T47D (cell line): ENCODE measurements around the gene BPNT1.
"Not testable (repeated sequence)": the region's sequence is repeated elsewhere in the genome, so short reads cannot be mapped to it uniquely, and the experiment has no call there.

Experiments used
- DNase-seq, 2 experiments: peaks; one replicate each; pipeline versions ENCODE4 v3.0.0 to v3.0.0-alpha.2; 2011 to 2012; ENCODE audit warnings: low read depth in 1 of 2, low spot score in 1 of 2
- JUND ChIP-seq: IDR thresholded peaks from 2 replicates; pipeline ENCODE4 v1.6.1; 2012; ENCODE audit warnings: low read depth
- in situ Hi-C: cut with HindIII; loops from 2 replicates; pipeline ENCODE4 v1.10.0; 2016; ENCODE audit warnings: low sequenced_read_pairs, low pct_unique_long_range_greater_than_20kb

The BPNT1 gene, protein sequence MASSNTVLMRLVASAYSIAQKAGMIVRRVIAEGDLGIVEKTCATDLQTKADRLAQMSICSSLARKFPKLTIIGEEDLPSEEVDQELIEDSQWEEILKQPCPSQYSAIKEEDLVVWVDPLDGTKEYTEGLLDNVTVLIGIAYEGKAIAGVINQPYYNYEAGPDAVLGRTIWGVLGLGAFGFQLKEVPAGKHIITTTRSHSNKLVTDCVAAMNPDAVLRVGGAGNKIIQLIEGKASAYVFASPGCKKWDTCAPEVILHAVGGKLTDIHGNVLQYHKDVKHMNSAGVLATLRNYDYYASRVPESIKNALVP

DNA sequence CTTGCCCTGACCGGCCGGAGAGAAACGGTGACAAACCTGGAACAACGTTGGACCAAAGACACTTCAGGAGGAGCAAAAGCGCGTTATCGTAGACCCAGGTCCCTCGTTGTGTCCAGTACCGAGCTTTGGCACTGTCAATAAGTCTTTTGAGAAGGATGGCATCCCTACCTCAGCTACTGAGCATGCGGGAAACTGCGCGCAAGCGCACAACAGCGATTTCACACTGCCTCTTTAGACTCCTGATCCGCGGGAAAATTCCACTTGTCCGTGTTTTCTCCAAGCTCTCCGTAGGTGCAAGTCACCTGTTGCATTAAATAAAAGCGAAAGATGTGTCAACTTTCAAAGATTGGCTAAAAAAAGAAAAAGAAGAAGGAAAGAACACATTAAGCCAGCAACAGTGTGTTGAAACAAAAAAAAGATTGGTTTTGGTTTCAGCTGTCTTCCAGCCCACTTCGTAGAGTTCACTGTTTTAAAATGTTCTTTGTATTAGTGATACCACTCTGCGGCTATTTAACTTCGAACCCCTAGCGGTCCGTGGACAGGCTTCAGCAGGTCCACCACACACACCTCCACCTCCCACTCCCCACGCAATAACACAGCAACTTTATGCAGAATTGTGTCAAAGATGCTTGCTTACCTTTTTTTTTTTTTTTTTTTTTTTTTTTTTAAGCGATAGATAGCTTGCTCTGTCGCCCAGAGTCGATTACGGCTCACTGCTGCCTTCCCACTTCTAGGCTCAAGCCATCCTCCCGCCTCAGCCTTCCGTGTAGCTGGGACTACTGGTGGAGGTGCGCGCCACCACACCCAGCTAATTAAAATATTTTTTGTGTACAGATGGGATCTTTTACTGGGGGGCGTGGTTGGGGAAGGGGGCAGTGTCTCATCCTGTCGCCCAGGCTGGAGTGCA lies at the start of gene BPNT1:
BPNT1 (minus strand) TSS at position 139 of the 907 bp plus-strand sequence. CDS start 9,942 bp downstream, outside the sequence.
- peak; percentile 82 to 99 for DNase-seq
- in situ Hi-C loops: no loop called here
- TF ChIP-seq JUND: peak; percentile 84

DNA sequence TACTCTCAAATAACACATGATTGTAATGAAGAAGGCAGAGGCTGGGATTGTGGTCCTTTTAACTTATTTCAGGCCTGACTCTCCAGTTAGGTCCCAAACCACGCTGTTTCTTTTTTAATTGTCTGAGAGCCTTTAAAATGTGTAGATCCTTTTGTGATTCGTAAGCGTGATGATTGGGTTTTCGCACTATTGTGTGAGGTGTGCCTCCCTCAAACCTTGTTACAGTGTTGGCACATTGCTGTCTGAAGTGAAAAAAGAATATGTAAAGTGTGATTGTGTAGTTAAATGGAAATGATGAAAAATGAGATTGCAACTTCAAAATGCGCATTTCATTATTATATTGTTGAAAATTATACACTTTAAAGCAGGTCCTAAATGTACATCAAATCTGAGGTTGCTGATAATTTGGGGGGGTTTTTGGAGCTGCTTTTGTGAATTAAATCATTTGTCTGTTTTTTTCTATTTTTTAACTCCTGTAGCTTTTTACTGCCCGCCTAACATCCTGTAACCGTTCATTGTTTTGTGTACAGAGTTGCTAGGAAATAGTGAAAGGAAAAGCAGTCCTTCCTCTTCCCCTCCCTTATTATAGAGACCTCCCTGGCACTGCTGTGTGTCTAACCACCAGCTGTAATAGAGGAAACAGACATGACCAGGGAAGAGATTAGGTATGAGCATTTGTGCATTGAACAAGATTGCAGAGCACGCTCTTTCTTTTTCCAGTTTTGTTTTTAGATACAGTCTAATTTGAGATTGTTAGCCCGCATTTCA lies 47.6 kb upstream of the BPNT1 start:
- TF ChIP-seq JUND: no peak
- DNase-seq: no peak

DNA sequence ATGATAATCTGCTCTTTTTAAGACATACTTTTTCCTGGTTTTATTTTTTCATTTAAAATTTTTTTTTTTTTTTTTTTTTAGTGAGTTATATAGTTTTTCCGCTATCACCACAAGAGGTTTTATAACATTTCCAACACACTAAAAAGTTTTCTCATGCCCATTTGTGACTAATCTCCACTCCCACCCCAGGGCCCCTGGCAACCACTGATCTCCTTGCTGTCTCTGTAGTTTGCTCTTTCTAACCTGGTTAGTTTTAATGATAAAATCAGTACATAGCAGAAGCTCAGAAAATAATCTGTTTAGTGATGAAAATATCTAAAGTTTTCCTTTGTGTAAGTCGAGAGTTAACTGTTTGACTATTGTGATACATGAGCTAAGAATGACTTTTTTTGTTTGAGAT lies 46.2 kb upstream of the BPNT1 start:
- DNase-seq: no peak
- in situ Hi-C loops: no loop called here
- TF ChIP-seq JUND: no peak

More for the DNA sequence above, 47.6 kb upstream of the BPNT1 start:
- in situ Hi-C loops: no loop called here

DNA sequence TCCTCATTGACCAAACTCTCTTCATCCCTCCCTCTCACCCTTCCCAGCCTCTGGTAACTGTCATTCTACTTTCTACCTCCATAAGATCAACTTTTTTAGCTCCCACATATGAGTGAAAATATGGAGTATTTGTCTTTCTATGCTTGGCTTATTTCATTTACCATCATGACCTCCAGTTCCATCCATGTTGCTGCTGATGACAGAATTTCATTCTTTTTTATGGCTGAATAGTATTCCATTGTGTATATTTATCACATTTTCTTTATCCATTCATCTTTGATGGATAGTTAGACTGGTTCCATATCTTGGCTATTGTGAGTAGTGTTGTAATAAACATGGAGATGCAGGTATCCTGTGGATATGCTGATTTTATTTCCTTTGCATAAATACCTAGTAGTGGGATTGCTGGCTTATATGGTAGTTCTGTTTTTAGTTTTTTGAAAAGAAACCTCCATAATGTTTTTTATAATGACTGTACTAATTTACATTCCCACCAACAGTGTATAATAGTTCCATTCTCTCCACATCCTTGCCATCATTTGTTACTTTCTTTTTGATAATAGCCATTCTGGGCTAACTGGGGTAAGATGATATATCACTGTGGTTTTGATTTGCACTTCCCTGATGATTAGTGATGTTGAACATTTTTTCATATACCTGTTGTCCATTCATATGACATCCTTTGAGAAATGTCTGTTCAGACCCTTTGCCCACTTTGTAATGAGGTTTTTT lies 40.1 kb upstream of the BPNT1 start:
- DNase-seq: no peak
- in situ Hi-C loops: no loop called here
- TF ChIP-seq JUND: no peak

DNA sequence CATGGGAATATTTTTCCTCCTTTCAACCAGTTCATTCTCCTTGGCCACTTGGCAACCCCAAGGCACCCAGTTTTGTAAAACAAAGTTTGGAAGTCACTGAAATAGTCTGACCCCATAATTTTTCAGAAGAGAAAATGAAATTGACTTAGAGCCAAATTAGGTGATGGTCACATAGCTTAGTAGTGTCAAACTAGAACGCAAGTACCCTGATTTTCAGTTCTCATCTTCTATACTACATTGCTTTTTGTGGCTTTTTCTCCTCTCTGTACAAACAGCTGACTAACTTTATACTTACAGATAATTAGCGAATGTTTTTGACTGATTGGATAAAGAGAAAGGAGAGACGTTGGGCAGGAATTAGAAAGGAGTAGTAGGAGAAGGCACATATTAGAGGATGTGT lies 37.5 kb upstream of the BPNT1 start:
- in situ Hi-C loops: no loop called here
- no peak for DNase-seq
- TF ChIP-seq JUND: no peak

DNA sequence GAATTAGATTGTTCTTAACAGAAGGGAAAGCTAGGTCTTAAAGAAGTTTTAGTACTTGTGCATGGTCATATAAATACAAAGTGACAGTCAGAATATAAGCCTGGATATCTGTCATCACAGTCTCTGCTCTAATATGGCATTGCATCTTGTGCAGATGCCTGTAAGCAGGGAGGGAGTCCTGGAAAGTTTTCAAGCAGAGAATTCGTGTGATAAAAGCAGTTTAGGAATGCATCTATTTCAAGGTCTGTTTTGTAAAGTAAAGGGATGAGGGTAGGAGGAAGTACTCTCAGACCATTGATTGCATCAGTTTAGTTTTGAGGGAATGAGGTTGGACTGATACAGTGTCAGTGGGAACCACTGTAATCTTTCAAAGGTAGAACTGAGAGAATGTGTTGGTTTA lies 35.0 kb upstream of the BPNT1 start:
- DNase-seq: no peak
- TF ChIP-seq JUND: no peak
- in situ Hi-C loops: no loop called here

DNA sequence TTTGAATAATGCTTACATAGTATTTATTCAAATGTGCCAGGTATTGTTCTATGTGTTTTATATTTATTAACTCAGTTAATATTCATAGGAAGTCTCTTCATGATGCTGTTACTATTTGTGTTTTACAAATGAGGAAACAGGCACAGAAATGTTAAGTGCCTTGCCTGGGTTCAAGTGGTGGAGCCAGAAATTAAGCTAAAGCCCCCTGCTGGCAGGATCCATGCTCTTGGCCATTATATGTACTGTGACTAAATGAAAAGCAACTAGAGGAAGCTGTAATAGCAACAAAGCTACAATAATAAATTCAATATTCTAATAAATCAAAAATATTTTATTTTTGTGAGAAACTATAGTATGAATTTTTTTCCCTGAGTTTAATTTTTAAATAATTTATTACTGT lies 34.3 kb upstream of the BPNT1 start:
- peak in 1 of 2 experiments; percentile 42 for DNase-seq
- no peak for TF ChIP-seq JUND
- in situ Hi-C loops: no loop called here

DNA sequence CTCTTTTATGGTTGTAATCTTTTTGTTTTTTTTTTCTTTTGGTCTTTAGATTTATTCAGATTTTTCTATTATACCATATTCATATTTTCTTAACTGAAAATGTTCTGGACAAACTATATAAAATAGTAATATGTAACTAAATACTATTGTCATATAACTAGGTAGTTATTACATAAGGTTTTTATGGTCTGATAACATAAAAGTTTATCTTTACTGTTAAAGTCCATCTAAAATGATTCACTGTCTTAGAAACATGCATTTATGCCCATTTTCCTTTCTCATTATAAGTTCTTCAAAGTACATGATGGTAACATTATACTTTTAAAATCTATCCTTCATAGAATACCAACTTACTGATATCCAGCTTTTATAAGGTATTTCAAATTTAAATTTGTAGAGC lies 33.5 kb upstream of the BPNT1 start:
- no peak for DNase-seq
- TF ChIP-seq JUND: no peak
- in situ Hi-C loops: no loop called here

DNA sequence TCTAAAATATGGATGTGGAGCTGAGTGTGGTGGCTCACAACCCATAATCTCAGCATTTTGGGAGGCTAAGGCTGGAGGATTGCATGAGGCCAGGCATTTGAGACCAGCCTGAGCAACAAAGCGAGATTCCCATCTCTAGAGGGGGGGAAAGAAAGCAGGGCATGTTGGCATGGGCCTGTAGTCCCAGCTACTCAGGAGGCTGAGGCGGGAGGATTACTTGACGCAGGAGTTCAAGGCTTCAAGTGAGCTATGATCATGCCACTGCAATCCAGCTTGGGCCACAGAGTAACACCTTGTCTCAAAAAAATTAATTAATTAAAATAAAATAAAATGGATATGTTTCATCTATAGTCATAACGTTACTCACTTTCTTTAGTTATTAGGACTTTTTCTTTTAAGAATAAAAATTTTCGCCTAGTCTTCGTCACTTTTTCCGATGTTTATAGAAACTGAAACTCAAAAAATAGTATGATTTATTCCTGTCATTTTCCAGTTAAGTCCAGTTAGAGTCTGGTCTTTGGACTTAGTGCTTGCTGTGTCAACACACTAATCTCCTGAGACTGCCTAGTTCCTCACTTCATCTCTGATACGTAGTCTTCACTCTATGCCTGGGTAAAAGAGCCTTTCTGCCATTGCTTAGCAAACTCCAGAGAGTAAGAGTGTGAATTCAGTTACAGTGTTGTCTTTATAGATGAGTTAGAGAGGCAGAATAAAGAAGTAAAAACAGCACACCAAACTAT lies 32.4 kb upstream of the BPNT1 start:
- TF ChIP-seq JUND: no peak
- peak in 1 of 2 experiments; percentile 1 for DNase-seq
- in situ Hi-C loops: no loop called here

DNA sequence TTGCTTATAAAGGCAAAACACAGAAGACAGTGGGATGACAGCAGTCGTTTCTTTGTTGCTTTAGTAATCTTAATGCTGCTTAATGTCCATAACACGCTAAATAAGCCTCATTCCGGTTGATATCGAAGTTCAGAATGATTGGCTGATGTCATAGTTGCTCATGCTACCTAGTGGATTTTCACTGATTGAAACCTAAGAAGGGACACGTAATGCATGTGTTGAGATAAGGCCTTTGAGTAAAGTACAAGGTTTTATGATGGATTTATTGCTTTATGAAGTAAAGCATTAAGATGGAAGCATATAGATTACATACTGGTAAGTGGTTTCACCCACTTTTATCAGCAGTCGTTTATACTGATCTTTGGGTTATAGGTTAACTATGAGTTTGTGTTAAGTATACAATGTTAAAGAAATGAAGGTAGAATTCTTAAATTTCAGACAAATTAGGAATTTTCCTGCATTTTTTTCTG lies 29.5 kb upstream of the BPNT1 start:
- DNase-seq: no peak
- no peak for TF ChIP-seq JUND
- in situ Hi-C loops: no loop called here

DNA sequence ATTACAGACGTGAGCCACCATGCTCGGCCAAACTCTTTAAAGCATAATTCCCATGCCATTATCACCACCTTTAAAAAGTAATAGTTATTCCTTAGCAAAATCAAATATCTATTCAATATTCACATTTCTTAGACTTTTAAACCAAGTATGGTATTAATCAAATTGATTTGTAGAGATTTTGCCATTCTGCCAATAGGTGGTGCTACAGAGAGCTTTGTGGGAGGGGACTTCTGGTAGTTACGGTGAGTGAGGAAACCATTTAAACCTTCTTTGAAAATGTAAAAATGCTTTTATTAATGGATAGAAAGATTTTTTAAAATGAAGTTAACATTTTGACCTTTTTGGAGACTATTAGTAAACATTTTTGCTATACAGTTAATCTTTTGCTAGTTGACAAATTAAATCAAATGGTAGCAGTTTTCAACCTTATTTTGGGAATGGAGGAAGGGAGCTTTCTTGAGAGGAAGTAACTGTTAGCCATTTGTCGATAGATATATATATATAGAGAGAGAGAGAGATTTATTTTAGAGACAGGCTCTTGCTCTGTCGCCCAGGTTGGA lies 23.6 kb upstream of the BPNT1 start:
- no peak for TF ChIP-seq JUND
- in situ Hi-C loops: no loop called here
- peak in 1 of 2 experiments; percentile 65 for DNase-seq

DNA sequence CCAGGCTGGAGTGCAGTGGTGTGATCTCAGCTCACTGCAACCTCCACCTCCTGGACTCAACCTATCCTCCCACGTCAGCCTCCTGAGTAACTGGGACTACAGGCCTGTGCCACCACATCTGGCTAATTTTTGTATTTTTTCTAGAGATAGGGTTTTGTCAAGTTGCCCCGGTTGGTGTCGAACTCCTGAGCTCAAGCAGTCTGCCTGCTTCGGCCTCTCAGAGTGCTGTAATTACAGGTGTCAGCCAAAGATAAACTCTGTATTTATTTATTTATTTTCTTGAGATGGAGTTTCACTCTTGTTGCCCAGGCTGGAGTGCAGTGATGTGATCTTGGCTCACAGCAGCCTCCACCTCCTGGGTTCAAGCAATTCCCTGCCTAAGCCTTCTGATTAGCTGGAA lies 23.0 kb upstream of the BPNT1 start:
- DNase-seq, in situ Hi-C loops: not testable (repeated sequence)

DNA sequence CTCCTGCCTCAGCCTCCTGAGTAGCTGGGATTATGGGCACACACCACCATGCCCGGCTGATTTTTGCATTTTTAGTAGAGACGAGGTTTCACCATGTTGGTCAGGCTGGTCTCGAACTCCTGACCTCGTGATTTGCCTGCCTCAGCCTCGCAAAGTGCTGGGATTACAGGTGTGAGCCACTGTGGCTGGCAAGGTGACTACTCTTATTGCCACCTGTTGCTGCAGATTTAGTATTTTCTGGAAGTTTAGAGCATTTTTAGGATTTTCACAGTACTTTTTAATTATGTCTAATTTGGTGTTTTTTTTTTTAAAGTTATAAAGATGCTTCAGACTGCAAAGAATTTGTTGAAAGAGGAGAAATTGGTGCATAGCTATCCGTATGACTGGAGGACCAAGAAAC lies 20.9 kb upstream of the BPNT1 start:
- in situ Hi-C loops, DNase-seq: not testable (repeated sequence)
